Activated naive CD4-positive, alpha-beta T cell (primary cell): ENCODE measurements around the gene KDSR.

Experiments
- DNase-seq, 4 experiments: peaks; one replicate each; lab custom pipeline; 2025; lab: John Stamatoyannopoulos, UW

Gene KDSR

DNA sequence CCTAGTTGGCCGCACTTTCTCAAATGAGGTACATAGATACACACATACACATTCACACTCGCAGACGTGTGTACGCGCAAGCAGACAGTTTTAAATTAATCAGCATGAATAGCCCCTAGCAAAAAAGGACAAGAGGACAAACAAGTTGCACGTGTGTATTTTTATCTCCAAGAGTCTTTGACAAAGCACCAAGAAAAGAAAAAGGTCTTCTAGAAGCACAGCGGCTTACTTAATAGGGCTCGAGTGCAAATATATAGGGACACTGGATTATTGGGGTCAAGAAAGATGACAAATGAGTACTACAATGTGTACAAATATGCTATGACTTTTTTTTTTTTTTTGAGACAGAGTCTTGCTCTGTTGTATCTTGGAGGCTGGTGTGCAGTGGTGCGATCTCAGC lies 45.7 kb downstream of the KDSR start:
- DNase-seq: no peak

- DNase-seq: peak in 1 of 4 experiments; percentile 21
Observed at GRCh38 chr18:63320975-63321265, 46.1 kb downstream of the KDSR start.

- peak; percentile 64 to 79 (median 75) for DNase-seq
Observed at GRCh38 chr18:63320123-63320974, 46.7 kb downstream of the KDSR start.

DNA sequence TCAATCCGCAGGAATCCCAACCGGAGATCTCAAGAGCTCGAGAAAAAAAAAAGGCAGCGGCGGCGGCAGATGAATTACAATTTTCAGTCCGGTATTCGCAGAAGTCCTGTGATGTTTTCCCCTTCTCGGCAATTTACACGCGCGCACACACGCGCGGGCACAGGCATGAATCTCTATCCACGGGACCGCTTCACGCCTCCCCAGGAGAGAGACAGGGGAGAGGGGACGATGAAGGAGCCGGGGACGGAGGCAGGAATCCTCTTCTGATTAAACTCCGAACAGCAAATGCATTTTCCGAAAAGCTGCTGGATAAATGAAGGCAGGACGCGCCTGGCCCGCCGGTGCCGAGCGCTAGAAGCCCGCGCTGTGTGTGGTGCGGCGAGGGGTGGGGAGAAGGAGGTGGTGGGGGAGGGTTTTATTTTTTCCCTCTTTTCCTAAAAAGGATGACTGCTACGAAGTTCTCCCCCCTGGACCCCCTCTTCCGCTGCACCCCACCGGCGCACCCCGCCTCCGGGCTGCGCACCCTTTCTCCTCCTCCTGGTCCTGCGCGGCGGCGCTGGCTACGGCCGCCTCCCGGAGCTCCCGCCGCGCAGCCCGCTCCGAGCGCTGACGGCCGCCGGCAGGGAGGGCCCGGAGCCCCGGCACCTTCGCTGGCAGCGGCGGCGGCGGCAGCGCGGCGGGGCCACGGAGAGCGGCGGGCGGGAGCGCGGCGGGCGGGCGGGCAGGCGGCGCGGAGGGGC lies 47.5 kb downstream of the KDSR start, which contains the start of gene BCL2:
TSS of gene BCL2 (minus strand) at position 387 of the 740 bp plus-strand sequence.
- peak in 3 of 4 experiments; percentile 42 to 54 (median 44) for DNase-seq

GRCh38 chr18:63318889-63319382 lies 48.1 kb downstream of the KDSR start:
- no peak for DNase-seq

GRCh38 chr18:63317982-63318888 lies 48.8 kb downstream of the KDSR start:
- peak; percentile 50 to 67 (median 62) for DNase-seq

DNA sequence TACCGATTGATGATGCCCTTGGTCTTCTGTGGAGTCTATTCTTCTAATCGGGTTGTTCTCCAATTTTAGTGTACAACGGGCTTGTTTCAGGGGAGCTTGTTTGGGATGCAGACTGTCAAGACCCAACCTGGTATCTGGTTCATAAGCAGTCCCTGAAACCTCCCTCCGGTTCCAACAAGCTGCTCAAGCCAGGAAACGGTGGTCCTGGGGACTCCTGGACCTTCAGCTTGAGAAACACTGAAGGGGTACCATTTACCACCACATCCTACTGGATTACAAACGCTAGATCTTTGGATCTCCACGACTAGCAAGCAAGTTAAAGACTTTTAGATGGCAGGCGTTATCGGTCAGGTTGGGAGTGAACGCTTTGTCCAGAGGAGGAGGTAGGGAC lies 49.5 kb downstream of the KDSR start:
- no peak for DNase-seq

- DNase-seq: no peak
Observed at GRCh38 chr18:63316612-63317555, 50.1 kb downstream of the KDSR start.

GRCh38 chr18:63315876-63316275 lies 51.1 kb downstream of the KDSR start:
- DNase-seq: no peak

DNA sequence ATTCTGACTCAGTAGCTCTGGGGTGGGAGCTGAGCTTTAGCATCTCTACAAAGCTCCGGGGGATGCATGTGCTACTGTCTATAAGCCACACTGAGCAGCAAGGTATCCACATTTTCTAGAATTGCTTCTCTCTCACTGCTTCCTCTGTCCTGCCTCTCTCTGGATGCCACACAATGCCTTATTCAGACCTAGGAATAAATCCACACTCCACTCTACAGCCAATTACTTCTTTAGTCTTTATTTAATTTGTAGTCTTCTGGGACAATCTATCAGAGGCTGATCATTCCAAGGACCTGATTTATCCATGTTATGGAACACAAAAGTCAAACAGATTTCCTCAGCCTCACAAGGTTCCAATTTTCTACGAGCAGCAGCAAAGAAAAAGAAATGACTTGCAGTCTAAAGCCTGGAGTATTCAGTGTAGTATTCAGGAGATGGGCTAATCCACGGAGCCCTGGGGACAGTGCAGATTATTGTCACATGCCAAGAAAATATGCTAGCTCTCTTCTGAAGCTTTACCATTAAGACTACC lies 51.8 kb downstream of the KDSR start:
- DNase-seq: no peak

DNA sequence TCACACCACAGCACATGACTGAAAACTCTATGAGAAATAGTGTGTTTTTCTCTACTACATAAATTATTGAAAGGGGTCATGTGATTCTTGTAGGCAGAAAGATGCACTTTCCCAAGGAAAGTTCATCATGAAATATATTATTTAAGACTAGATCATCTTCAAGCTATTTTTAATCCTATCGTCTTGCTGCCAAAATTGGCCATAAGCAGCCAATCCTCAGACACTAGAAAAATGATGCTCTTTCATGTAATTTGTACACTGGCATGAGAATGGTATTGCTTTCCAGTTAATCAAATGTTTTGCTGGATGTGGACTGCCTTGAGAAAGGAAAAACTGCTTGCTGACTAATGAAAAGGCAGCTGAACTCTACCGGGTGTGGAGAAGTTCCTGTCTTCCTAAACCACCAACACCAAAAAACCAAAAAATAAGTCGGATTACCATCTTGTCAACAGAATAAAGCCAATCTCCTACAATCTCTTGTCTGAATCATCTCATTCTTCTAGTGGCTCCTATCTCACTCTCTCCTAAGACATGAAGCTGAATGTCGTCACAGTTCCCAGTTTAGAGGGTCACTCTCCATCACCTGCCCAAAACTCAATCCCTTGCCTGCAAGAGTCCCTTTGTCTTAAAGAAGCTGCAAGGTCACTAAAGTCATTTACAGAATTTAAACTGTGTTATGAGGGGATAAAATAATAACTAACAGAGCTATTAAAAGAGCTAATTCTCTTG lies 52.8 kb downstream of the KDSR start:
- DNase-seq: no peak

DNA sequence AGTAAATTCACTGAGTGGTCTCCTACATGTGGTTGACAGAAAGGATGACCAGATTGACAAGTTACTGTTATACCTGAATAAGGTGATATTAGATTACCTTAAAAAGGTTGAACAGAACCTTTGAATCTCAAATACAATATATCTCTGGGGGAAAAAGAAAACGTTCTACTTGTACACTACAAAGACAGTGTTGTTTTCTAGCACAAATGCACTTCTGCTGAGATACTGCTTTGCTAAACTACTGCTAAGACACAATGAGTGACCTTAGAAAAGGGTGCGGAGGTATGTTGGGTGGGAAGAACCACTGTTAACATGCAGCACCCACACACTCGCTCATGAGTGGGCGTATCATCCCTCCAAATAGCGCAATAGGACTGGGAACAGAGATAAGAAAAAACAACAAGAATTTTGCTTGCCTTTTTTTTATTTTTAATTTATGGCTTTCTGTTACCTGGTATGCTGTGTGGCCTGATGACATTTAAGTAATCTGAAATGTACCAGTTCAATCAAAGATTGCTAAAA lies 53.5 kb downstream of the KDSR start:
- DNase-seq: no peak

DNA sequence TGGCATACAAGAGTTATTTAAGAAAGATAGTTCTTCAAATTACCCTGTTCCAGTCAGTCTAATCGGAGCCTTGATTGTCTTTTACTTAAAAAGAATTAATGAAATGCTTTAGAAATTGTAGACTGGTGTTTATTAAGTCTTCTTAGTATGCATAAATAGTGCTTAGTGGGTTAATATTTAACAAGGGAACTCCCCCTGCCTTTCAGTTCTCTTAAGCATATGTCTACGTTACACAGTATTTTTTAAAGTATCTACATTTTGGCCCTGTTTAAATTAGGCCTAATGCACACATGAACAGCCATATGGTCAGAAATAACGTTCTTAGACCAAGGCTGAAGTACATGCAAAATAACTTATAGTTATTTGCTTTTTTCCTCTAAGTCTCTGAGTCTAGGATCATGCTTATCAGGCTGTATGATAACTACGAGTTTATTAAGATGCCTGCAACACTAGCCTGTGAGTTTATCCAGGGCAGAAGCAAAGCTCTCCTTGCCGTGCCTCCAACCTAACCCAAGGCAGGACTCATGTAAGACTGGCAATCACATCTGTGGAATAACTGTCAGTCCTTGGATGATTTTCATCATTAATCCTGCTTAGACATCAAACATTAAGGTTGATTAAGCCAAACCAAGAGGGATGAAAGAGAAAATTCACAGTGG lies 54.1 kb downstream of the KDSR start:
- DNase-seq: no peak

GRCh38 chr18:63312019-63312409 lies 55.0 kb downstream of the KDSR start:
- no peak for DNase-seq

DNA sequence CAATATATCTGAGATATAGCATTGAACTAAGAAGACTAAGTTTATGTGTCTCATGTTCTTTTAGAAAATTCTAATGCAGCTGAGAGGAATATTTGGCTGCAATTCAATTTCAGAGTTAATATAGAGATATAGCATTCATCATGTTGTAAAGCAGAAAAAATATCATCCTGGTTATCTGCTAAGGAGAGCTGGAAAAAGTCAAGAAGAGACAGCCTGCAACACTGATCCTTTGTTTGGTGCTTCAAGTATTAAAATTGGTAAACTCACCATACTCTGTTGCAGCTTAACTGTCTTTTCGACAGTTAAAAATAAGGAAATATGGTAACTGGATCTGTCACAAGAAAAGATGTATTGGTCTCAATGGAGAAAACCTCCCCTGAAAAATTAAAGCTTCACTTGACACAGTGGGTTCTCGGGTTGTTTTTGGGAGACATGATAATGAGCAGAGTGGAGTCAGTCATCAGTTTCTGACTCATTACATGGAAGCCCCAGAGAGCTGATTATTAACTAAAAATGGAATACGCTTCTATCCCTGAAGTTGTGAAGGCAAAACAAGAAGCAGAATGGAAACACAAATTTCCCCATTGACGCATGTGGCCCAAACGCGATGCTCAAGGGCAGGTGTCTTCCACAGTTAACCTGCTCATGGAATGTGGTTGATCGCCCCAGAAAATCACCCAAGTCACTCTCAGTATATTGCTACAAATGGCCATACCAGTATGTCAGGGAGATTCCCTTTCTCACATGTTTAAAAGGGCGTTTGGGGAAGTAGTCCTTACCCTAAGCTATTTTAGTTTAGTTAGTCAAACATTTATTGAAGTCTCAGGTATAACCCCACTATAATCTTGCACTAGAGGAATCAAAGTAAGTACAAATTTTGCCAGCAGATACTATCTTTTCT lies 55.6 kb downstream of the KDSR start:
- DNase-seq: no peak

GRCh38 chr18:63309422-63309821 lies 57.6 kb downstream of the KDSR start:
- DNase-seq: no peak

- no peak for DNase-seq
Observed at GRCh38 chr18:63307551-63308200, 59.3 kb downstream of the KDSR start.
